Stimulated activated naive B cell treated with anti-CD40 and anti-IgM and Interleukin-4, amounts not matched to agents 10 μg/mL and 1 μg/mL and 100 μg/mL, for 72 hours (primary cell): ENCODE measurements around the gene TMEM121.
"Not testable (repeated sequence)": the region's sequence is repeated elsewhere in the genome, so short reads cannot be mapped to it uniquely, and the experiment has no call there.

Experiments used
- ATAC-seq, 2 donors: fragments of 150-1000 bp; cut with Tn5 transposase; replicated peaks; 2 replicates each; pipeline ENCODE4 v1.10.0; 2021; ENCODE audit warnings: moderate library complexity in 1 of 2
- DNase-seq: peaks from one replicate; pipeline ENCODE4 v3.0.0; 2021
- H3K27ac Mint-ChIP-seq: one replicate; pipeline ENCODE4 v1.8.0; 2022; ENCODE audit warnings: mild to moderate bottlenecking, mixed read lengths
- H3K27me3 Mint-ChIP-seq, 2 donors: one replicate each; pipeline ENCODE4 v1.8.0; 2022; ENCODE audit warnings: mixed read lengths in 2 of 2
- H3K36me3 Mint-ChIP-seq, 2 donors: one replicate each; pipeline ENCODE4 v1.8.0; 2022; ENCODE audit warnings: mixed read lengths in 2 of 2, mild to moderate bottlenecking in 1 of 2
- H3K4me1 Mint-ChIP-seq, 2 donors: one replicate each; pipeline ENCODE4 v1.8.0; 2022; ENCODE audit warnings: mixed read lengths in 2 of 2, mild to moderate bottlenecking in 1 of 2
- H3K4me3 Mint-ChIP-seq, 2 donors: one replicate each; pipeline ENCODE4 v1.8.0; 2022; ENCODE audit warnings: mild to moderate bottlenecking in 2 of 2, mixed read lengths in 2 of 2, moderate library complexity in 1 of 2
- H3K9me3 Mint-ChIP-seq, 2 donors: one replicate each; pipeline ENCODE4 v1.8.0; 2022; ENCODE audit warnings: mixed read lengths in 2 of 2, mild to moderate bottlenecking in 1 of 2

Gene TMEM121

DNA sequence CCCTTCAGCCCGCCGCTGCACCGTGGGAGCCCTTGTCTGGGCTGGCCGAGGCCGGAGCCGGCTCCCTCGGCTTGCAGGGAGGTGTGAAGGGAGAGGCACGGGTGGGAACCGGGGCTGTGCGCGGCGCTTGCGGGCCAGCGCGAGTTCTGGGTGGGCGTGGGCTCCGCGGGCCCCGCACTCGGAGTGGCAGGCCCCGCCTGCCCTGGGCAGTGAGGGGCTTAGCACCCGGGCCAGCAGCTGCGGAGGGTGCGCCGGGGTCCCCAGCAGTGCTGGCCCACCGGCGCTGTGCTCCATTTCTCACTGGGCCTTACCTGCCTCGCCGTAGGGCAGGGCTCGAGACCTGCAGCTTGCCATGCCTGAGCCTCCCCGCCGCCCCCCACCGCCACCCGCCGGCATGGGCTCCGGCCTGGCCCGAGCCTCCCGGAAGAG, 21.4 kb downstream of the TMEM121 start:
- peaks cover 11 to 14% of the 10 kb centered on the region in 2 donors for H3K9me3 Mint-ChIP-seq
- DNase-seq = no peak
- H3K27ac Mint-ChIP-seq = no peak overlapping the region
- no peak for ATAC-seq
- no peaks in the 10 kb centered on the region for H3K4me1 Mint-ChIP-seq
- H3K27me3 Mint-ChIP-seq = no peaks in the 10 kb centered on the region
- no peak overlapping the region for H3K4me3 Mint-ChIP-seq
- no peaks in the 10 kb centered on the region for H3K36me3 Mint-ChIP-seq

DNA sequence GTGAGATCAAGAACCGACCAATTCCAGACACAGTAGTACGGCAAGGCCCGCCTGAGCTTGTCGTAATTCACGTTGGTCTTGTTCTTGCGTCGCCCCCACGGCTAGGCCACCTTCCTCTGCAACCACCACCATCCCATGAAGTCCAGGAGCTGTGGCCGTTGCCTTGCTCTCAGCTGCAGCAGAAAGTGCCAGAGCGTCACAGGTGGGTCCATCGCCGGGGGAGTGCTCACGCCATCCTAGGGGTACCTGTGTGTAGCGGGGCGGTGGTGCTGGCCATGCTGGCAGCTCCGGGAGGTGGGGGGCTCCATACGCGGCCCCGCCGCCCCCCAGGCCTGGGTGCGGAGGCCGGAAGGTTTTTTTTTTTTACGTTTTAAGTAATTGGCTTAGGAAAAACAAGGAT, 23.1 kb downstream of the TMEM121 start:
- Mint-ChIP-seq H3K4me3 (no peak overlapping the region), H3K27ac (no peak overlapping the region), H3K9me3 (peaks cover 0 to 4% of the 10 kb centered on the region in 2 donors), H3K27me3 (no peaks in the 10 kb centered on the region), H3K4me1 (no peaks in the 10 kb centered on the region), H3K36me3 (no peaks in the 10 kb centered on the region)
- ATAC-seq = no peak
- no peak for DNase-seq

DNA sequence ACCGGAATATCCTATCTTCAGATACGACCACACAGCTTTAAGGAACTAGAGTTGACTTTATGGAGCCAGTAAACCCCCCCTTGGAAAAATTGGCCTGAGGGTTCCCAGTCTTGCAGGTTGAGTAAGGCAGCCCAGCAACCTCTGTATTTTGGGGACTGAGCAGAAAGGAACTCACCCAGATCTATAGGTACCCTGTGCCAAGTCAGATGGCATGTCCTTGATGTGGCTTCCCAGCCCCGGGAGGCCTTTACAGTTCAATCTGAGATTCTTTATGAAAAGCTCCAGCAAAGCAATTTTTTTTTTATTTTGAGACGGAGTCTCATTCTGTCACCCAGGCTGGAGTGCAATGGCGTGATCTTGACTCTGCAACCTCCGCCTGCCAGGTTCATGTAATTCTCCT, 27.6 kb downstream of the TMEM121 start:
- no peak overlapping the region for H3K4me3 Mint-ChIP-seq
- H3K4me1 Mint-ChIP-seq = peaks cover 3 to 6% of the 10 kb centered on the region in 2 donors
- H3K27ac Mint-ChIP-seq = no peak overlapping the region
- H3K27me3 Mint-ChIP-seq = no peaks in the 10 kb centered on the region
- no peak for ATAC-seq
- H3K9me3 Mint-ChIP-seq = no peaks in the 10 kb centered on the region
- no peak for DNase-seq
- peaks cover 0 to 2% of the 10 kb centered on the region in 2 donors for H3K36me3 Mint-ChIP-seq

DNA sequence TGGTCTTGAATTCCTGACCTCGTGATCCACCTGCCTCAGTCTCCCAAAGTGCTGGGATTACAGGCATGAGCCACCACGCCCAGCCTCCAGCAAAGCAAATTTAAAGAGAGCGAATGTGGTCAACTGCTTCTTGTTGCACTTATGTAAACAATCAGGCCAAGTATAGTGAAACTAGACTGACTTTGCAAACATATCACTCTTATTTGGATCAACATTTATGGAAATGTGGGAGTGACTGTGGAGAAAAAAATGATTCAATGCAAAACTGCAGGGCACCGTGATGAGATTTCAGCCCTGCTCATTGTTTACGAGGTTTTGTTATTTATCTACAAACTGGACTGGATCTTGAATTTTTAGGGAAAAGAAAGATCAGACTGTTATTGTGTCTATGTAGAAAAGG, 28.1 kb downstream of the TMEM121 start:
- Mint-ChIP-seq H3K27ac (no peak overlapping the region), H3K4me1 (peaks cover 3 to 6% of the 10 kb centered on the region in 2 donors), H3K4me3 (no peak overlapping the region), H3K9me3 (no peaks in the 10 kb centered on the region), H3K27me3 (no peaks in the 10 kb centered on the region), H3K36me3 (peaks cover 0 to 2% of the 10 kb centered on the region in 2 donors)
- no peak for DNase-seq
- no peak for ATAC-seq

DNA sequence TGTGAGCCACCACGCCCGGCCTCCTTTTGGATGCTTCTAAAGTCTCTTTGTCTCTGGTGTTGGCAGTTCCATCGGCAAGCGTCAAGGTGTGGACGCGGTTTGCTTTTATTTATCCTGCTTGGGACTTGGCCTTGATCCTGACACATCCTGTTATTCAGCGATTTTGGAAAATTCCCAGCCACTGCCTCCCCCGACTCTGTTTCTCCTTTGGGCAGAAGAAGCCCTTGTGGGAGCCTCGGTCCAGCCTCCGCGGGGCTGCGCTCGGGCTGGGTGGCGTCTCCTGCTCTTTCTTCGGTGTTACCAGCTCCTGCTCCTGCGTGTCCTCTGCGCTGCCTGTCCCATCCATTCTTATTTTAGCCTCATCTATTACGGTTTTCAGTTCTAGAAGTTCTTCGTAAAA, 31.3 kb downstream of the TMEM121 start:
- ATAC-seq, H3K4me3 Mint-ChIP-seq, H3K36me3 Mint-ChIP-seq, H3K9me3 Mint-ChIP-seq, H3K27me3 Mint-ChIP-seq, DNase-seq: not testable (repeated sequence)
- H3K27ac Mint-ChIP-seq = peak overlapping the region; percentile 22
- peaks cover 10 to 11% of the 10 kb centered on the region in 2 donors for H3K4me1 Mint-ChIP-seq

DNA sequence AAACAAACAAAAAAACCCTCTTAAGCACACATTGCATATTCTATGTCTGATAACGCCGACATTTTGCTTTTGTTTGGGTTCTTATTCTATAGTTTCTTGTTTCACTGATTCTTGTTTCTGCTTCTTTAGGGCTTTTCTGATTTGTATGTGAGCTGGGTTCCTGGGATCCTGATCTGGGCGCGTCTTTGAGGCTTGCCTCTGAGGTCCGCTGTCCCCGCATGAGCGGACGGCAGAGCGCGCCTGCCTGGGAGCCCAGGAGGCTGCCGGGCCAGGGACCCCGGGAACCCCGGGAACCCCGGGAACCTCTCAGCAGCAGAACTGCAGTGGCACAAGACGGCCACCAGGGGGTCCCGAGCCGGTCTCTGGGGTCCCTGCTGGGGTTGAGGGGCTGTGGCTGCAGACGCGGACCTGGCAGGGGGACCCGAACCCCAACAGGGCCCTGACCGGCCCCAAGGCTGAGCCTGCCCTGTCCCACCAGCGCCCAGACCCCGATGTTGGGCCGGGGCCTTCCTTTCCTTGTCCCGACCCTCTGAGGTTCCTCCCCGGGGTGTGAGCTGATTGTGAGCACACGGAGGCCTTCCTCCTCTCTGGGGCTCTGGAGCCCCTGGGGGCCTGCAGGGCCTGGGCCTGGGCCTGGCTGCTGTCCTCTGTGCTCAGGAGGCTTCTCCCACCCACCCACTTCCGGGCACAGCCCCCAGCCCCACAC, 32.2 kb downstream of the TMEM121 start:
- not testable (repeated sequence) for ATAC-seq, DNase-seq, H3K27me3 Mint-ChIP-seq, H3K27ac Mint-ChIP-seq
- peaks cover 13% of the 10 kb centered on the region in 2 donors for H3K36me3 Mint-ChIP-seq
- H3K4me3 Mint-ChIP-seq = peak overlapping the region in 1 of 2 donors; percentile 32
- peaks cover 10 to 13% of the 10 kb centered on the region in 2 donors for H3K9me3 Mint-ChIP-seq
- H3K4me1 Mint-ChIP-seq = peaks cover 19 to 20% of the 10 kb centered on the region in 2 donors

DNA sequence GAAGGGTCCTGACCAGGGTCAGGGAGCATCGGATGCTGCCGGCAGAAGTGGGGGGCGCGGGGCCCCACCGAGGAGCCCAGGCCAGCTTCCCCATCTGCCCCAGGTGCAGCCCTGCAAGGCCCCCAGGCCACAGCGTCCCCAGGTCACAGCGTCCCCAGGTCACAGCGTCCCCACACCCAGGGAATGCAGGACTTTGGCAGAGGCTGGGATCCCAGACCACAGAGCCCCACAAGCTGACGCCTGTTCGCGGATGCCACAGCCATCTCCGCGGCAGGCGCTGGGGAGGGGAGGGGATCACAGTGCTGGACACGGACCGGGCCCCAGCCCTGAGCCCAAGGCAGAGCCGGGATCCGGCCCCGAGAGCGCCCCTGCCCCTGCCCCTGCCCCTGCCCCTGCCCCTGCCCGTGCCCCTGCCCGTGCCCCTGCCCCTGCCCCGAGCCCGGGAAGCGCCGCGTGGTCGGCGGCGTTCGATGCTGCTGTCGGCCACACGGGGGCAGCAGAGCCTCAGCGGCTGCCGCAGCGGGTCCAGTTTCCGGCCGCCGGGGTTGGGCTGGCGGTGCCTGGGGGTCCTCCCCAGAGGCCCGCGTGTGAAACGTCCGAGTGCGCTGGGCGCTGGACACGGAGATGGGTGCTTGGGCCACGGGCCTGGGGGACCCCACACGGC, 33.1 kb downstream of the TMEM121 start:
- peak; percentile 40 to 48 for ATAC-seq
- DNase-seq = not testable (repeated sequence)

DNA sequence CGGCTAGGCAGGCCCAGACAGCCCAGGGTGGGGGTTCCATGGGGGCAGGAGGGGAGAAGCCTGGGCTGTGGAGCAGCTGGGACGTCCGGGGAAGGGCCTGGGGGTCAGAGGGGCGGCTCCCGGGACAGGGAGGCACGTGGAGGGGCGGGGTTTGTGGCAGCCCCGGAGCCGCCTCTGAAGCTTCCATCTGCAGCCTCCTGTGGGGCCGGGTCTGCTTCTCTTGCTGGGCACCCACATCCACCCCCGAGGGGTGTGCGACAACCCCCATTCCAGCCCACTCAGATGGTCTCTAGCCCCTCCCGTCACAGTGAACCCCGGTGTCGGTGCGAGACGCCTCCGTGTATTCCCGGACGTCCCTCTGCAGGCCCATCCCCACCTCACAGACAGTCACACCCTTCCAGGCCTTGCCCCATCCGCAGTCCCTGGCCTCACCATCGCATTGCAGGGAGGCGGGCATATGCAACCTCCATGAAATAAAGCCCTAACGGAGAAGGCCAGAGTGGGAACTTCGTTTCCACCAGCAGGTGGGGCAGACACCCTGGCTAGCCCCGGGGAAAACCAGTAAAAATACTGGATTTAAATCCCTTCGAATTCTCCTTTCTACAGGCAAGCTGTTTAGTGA, 33.8 kb downstream of the TMEM121 start:
- H3K27ac Mint-ChIP-seq = peak overlapping the region; percentile 62
- DNase-seq (peak; percentile 71), ATAC-seq (peak; percentile 77 to 80)
- H3K4me3 Mint-ChIP-seq = peak overlapping the region in 1 of 2 donors; percentile 70
- peaks cover 11 to 16% of the 10 kb centered on the region in 2 donors for H3K9me3 Mint-ChIP-seq
- peaks cover 22 to 25% of the 10 kb centered on the region in 2 donors for H3K4me1 Mint-ChIP-seq
- peaks cover 13 to 18% of the 10 kb centered on the region in 2 donors for H3K36me3 Mint-ChIP-seq
- H3K27me3 Mint-ChIP-seq = not testable (repeated sequence)

More for the DNA sequence above, 33.1 kb downstream of the TMEM121 start:
- not testable (repeated sequence) for H3K27me3 Mint-ChIP-seq, H3K27ac Mint-ChIP-seq
- peaks cover 10 to 13% of the 10 kb centered on the region in 2 donors for H3K9me3 Mint-ChIP-seq
- peaks cover 13 to 15% of the 10 kb centered on the region in 2 donors for H3K36me3 Mint-ChIP-seq
- H3K4me3 Mint-ChIP-seq = peak overlapping the region in 1 of 2 donors; percentile 21
- H3K4me1 Mint-ChIP-seq = peaks cover 19 to 22% of the 10 kb centered on the region in 2 donors

DNA sequence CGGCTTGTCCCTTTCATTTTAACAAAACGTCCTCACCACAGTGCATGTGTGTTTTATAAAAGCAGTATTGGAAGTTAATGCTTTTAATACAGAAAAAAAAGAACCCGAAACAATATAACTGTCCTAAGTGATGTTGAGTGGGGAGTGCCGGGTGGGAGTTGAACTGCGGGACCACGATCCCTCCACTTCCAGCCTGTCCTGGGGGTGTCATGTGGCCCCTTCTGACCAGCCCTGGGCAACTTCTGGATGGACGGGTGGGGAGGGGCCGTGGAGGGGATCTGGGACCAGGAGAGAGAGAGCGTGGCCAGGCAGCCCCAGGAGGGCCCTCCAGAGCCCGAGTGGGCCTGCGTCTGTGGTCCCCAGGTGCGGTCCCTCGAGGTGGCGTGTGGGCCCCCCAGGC, 35.0 kb downstream of the TMEM121 start:
- DNase-seq, H3K27me3 Mint-ChIP-seq, ATAC-seq: not testable (repeated sequence)
- Mint-ChIP-seq H3K36me3 (peaks cover 13 to 20% of the 10 kb centered on the region in 2 donors), H3K9me3 (peaks cover 14 to 18% of the 10 kb centered on the region in 2 donors), H3K4me3 (peak overlapping the region; percentile 64 to 71), H3K4me1 (peaks cover 24 to 30% of the 10 kb centered on the region in 2 donors), H3K27ac (peak overlapping the region; percentile 93)

DNA sequence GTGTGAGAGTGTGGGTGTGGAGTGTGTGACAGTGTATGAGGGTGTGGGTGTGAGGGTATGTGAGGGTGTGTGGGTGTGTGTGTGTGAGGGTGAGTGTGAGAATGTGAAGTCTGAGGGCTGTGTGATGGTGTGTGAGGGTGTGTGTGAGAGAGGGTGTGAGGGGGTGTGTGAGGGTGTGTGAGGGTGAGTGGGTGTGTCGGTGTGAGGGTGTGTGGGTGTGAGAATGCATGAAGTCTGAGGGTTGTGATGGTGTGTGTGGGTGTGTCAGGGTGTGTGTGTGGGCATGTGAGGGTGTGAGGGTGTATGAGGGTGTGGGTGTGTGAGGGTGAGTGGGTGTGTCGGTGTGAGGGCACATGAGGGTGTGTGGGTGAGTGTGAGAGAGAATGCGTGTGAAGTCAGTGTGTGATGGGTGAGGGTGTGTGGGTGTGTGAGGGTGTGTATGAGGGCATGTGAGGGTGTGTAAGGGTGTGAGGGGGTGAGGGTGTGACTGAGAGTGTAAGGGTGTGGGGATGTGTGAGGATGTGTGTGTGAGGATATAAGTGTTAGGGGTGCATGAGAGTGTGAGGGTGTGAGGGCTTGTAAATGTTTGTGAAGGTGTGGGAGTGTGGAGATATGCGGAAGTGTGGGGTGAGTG, 36.4 kb downstream of the TMEM121 start:
- Mint-ChIP-seq H3K36me3 (peaks cover 15 to 27% of the 10 kb centered on the region in 2 donors), H3K9me3 (peaks cover 18 to 24% of the 10 kb centered on the region in 2 donors), H3K4me3 (peak overlapping the region; percentile 83 to 86)

DNA sequence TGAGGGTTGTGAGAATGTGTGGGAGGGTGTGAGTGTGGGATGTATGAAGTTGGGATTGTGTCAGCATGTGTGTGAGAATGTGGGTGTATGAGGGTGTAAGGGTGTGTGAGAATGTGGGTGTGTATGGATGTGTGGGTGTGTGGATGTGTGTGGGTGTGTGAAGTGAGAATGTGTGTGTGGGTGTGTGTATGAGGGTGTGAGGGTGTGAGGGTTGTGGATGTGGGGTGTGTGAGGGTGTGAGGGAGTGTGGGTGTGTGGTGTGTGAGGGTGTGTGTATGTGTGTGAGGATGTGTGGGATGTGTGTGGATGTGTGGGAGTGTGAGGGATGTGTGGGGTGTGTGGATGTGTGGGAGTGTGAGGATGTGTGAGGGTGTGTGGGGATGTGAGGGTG, 37.0 kb downstream of the TMEM121 start:
- H3K9me3 Mint-ChIP-seq = peaks cover 22 to 28% of the 10 kb centered on the region in 2 donors
- no peak for DNase-seq
- peak overlapping the region; percentile 83 to 86 for H3K4me3 Mint-ChIP-seq
- peaks cover 33 to 40% of the 10 kb centered on the region in 2 donors for H3K4me1 Mint-ChIP-seq
- peaks cover 17 to 32% of the 10 kb centered on the region in 2 donors for H3K36me3 Mint-ChIP-seq
- H3K27ac Mint-ChIP-seq = peak overlapping the region; percentile 95
- H3K27me3 Mint-ChIP-seq = no peaks in the 10 kb centered on the region
- no peak for ATAC-seq

More for the DNA sequence above, 36.4 kb downstream of the TMEM121 start:
- H3K4me1 Mint-ChIP-seq = peaks cover 29 to 35% of the 10 kb centered on the region in 2 donors
- no peak for ATAC-seq
- no peak for DNase-seq
- H3K27ac Mint-ChIP-seq = peak overlapping the region; percentile 95
- no peaks in the 10 kb centered on the region for H3K27me3 Mint-ChIP-seq

DNA sequence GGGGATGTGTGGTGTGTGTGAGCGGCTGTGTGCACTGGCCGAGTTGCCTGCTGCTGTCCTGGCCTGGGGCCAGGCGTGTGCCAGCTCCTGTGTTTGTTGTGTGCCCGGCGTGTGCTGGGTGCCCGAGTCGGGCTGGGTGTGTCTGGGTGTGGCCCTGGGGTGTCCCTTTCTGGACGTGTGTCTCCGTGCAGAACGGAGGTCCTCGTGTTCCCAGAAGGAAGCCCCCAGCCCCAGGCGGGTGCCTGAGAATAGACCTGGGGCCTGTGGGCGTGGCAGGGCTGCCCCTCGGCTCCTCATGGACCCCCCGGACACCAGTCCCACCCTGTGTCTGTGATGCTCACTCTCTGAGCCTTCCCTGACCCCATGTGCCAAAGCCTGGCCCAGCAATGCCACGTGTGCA, 38.2 kb downstream of the TMEM121 start:
- not testable (repeated sequence) for DNase-seq, ATAC-seq, H3K27me3 Mint-ChIP-seq
- H3K9me3 Mint-ChIP-seq = peaks cover 29 to 36% of the 10 kb centered on the region in 2 donors
- H3K36me3 Mint-ChIP-seq = peaks cover 22 to 39% of the 10 kb centered on the region in 2 donors
- H3K4me3 Mint-ChIP-seq = peak overlapping the region; percentile 83 to 86
- H3K27ac Mint-ChIP-seq = peak overlapping the region; percentile 95
- peaks cover 41 to 52% of the 10 kb centered on the region in 2 donors for H3K4me1 Mint-ChIP-seq

DNA sequence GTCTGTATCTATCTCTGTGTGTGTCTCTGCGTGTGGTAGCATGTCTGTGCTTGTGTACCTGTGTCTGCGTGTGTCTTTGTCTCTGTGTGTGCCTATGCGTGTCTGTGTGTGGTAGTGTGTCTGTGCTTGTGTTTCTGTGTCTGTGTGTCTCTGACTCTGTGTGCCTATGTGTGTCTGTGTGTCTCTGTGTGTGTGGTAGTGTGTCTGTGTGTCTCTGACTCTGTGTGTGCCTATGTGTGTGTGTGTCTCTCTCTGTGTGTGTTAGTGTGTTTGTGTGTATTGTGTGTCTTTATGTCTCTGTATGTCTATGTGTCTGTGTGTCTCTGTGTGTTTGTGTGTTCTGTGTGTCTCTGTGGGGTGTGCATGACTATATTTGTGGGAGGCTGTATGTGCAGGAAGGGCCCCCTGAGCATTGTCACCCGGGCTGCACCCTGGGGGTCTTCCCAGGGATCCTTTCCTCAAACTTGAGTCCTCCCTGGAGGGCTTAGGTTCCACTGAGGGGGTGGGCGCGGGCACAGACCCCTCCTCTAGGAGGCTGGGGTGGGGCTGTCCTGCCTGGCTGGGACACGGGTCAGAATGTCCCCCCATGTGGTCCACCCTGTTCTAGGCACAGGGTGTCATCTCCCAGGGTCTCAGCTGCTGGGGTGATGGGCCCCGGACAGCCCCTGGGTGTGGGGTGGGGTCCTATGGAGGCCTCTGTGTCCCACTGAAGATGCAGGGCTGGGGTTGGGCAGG, 39.0 kb downstream of the TMEM121 start:
- peak overlapping the region; percentile 44 to 72 for H3K4me3 Mint-ChIP-seq
- peaks cover 49 to 60% of the 10 kb centered on the region in 2 donors for H3K4me1 Mint-ChIP-seq
- not testable (repeated sequence) for H3K27me3 Mint-ChIP-seq, DNase-seq
- peak overlapping the region; percentile 95 for H3K27ac Mint-ChIP-seq
- H3K36me3 Mint-ChIP-seq = peaks cover 29 to 47% of the 10 kb centered on the region in 2 donors
- ATAC-seq = peak in 1 of 2 donors; percentile 1
- peaks cover 38 to 44% of the 10 kb centered on the region in 2 donors for H3K9me3 Mint-ChIP-seq
